NCI-H2196 treated with DMSO at 0.1 percent for 48 hours (cell line): ENCODE data around the gene NR4A1.
A peak's percentile ranks its signal among the peaks of the same experiment; 100 is the strongest.

Experiments used
- DNase-seq: peaks from one replicate; lab custom pipeline; 2025; ENCODE audit not compliant: unreplicated experiment; lab: John Stamatoyannopoulos, UW

Gene NR4A1

DNA sequence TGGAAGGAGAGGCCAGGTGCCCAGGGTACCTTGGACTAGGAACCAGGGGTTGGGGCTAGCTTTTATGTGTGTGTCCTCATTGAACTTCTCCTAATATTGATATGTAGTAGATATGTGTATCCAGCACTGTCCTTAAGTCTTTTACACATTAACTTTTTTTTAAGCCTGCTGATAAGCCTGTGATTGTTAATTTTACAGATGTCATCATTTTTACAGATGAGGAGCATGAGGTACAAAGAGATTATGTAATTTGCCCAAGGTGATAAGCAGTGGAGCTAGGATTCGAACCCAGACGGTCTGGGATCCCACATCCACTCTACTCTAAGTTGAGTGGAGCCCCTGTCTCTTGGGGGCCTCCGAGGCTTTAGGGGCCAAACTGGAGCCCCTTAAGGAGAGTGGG, 10.2 kb upstream of the NR4A1 start:
- no peak for DNase-seq

GRCh38 chr12:52041695-52042123, 9.5 kb upstream of the NR4A1 start:
- DNase-seq = peak; percentile 83

- DNase-seq = peak; percentile 89
Observed at GRCh38 chr12:52042706-52043385, 8.4 kb upstream of the NR4A1 start.

DNA sequence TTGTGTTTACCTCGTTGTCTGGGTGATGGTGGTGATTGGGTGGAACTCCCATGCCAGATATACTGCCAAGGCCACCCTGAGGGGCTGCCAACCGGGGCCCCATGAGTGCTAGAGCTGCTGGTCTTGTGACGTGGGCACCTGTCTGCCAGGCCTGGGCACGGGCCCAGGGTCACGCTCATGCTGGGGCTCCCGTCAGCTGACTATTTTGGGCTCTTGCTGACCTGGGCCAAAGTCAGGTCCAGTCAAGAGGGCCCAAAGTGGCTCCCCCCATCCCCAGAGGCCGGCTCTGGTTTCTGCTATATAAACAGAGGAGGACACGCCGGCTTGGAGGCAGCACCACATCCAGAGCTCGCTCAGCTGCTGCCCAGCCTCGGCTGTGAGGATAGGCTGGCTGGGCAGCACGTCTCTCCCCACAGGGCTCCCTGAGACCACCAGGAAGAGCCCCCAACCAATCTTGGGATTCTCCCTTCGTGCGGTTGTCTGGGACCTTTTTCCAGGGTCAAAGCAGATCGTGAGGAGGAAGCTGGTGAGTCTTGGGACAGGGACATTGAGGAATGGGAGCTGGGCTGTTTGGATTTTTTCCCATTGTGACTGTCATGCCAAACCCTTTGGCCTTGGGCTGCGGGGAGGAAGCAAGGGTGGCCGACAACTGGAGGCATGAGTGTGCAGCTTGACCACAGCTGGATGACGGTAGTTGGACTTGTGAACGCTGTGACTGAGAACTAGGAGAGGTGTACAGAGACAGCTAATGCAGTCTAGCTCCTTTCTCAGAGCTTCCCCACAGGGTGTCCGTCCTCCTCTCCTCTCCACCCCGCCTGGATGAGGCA, 7.6 kb upstream of the NR4A1 start:
- DNase-seq = peak; percentile 89

DNA sequence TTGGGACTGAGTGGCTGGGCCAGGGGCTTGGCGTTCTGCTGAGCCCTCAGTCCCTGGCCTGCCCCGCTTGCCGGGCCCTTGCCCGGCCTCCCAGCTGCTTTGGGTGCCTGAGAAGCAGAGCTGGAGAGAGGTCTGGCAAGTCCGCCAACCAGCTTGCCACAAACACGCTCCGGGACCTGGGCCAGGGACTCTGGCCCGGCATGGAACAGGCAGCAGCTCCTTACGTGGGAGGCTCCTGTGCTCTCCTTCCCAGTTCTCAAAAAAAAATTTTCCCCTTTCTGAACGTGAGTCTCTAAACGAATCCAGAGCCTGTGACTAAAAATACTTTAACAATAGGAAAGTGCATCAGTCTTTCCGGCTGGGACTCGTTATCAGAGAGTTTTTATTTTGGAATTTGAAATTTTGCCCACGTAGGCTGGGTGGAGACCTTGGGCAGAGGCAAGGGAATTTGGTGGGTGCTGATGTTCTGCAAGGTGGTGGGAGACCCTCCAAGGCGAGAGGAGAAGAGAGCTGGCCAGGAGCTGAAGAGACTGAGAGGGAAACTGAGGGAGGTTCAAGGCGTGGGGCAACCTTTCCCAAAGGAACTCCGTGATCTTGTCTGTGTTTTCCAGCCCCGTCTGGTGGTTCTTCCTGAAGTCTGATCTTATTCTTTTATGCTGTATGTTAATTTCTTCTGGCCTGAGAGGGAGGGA, 6.8 kb upstream of the NR4A1 start:
- DNase-seq = no peak

- no peak for DNase-seq
Observed at GRCh38 chr12:52045794-52046199, 5.4 kb upstream of the NR4A1 start.

GRCh38 chr12:52046859-52047258, 4.4 kb upstream of the NR4A1 start:
- no peak for DNase-seq

GRCh38 chr12:52049286-52049685, 2.0 kb upstream of the NR4A1 start:
- no peak for DNase-seq

- no peak for DNase-seq
Observed at GRCh38 chr12:52049688-52050087, 1.6 kb upstream of the NR4A1 start.

- no peak for DNase-seq
Observed at GRCh38 chr12:52050116-52050757, 1.0 kb upstream of the NR4A1 start.

DNA sequence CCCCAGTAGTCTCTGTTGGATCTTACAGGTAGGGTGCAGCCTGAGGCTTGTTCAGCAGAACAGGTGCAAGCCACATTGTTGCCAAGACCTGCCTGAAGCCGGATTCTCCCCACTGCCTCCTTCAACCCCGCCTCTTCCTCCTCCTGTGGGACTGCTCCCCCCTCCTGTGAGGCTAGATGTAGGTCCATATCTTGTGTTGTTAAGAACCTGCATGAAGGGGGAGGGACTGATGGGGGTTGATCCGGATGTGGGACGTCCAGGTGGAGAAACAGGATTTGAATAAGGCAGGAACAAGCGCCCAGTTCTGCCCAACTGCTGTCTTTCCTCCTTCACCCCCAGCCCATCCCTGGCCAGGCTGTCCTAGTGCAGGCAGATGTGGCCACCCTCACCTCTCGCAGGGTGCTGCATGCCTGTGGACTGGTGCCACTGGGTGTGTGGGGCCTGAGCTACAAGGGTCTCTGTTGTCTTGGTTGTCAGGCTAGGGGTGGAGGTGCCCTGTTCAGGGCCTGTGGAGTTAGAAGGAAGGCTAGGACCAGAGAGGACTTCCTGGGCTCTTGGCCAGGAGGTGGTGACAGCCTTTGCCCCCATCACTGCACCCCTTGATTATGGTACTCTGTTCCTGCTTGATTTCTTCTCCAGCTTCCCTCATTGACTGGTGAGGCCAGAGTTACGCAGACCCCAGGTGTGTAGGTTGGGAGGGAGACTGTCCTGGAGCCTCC, 1.4 kb downstream of the NR4A1 start:
- peak; percentile 35 for DNase-seq

- DNase-seq = no peak
Observed at GRCh38 chr12:52053536-52054209, 2.4 kb downstream of the NR4A1 start.

DNA sequence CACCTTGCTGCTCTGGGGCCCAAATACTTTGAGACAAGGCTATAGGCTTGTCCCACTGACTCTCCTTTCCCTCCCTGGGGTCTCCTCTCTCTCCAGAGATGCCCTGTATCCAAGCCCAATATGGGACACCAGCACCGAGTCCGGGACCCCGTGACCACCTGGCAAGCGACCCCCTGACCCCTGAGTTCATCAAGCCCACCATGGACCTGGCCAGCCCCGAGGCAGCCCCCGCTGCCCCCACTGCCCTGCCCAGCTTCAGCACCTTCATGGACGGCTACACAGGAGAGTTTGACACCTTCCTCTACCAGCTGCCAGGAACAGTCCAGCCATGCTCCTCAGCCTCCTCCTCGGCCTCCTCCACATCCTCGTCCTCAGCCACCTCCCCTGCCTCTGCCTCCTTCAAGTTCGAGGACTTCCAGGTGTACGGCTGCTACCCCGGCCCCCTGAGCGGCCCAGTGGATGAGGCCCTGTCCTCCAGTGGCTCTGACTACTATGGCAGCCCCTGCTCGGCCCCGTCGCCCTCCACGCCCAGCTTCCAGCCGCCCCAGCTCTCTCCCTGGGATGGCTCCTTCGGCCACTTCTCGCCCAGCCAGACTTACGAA, 3.1 kb downstream of the NR4A1 start:
- no peak for DNase-seq

DNA sequence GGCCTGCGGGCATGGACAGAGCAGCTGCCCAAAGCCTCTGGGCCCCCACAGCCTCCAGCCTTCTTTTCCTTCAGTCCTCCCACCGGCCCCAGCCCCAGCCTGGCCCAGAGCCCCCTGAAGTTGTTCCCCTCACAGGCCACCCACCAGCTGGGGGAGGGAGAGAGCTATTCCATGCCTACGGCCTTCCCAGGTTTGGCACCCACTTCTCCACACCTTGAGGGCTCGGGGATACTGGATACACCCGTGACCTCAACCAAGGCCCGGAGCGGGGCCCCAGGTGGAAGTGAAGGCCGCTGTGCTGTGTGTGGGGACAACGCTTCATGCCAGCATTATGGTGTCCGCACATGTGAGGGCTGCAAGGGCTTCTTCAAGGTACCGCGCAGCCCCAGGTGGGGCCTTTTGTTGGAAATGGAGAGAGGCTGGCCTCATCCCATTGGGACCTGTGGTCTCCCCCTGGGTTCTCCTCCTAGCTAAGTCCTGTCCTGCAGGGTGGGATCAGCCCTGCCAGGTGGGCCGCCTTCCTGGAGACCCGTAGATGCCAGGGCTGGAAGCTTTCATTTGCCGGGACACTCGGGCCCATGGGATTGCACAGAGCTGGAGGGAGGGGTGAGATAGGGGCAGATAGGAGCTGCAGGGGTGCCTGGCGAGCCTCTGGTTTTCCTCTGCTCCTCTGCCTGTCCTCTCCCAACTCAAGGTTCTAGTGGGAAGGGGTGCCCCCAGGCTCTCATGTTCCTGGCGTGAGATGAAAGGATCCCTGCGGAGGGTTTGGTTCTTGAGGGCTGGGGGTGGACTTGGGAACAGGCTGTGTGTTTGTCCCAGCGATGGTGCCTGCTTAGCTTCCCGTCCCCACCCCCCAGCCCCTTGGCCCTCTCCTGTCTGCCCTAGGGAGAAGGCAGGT, 3.8 kb downstream of the NR4A1 start:
- no peak for DNase-seq

DNA sequence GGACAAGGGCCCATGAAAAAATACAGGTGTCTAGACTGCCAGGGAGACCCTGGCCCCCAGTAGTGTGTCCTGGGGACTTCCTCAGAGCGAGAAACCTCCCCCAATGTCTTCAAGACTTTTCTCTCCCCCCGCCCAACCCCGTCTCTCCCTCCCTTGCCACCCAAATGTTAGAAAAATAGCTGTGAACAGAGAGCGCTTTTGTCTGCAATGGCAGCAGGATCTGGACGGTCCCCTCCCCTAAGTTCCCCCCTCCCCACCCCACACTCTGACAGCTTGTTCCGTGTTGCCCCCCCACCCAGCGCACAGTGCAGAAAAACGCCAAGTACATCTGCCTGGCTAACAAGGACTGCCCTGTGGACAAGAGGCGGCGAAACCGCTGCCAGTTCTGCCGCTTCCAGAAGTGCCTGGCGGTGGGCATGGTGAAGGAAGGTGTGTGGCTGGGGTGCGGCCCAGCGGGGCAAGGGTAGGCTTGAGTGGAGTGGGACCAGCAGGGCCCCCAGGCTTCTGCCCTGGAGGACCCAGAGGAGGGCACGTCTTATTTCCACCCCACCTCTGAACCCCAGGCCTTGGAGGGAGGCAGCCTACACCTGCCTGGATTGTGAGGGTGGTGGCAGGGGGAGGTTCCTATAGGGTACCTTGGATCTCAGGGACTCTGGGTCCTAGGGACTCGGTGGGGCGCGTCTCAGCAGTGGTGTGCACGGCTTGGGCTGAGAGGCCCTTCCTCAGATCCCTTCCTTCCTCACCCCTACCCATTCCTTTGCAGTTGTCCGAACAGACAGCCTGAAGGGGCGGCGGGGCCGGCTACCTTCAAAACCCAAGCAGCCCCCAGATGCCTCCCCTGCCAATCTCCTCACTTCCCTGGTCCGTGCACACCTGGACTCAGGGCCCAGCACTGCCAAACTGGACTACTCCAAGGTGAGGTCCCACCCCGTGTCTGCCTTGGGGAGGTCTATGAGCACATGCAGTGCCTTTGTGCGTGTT, 4.8 kb downstream of the NR4A1 start:
- DNase-seq = no peak

DNA sequence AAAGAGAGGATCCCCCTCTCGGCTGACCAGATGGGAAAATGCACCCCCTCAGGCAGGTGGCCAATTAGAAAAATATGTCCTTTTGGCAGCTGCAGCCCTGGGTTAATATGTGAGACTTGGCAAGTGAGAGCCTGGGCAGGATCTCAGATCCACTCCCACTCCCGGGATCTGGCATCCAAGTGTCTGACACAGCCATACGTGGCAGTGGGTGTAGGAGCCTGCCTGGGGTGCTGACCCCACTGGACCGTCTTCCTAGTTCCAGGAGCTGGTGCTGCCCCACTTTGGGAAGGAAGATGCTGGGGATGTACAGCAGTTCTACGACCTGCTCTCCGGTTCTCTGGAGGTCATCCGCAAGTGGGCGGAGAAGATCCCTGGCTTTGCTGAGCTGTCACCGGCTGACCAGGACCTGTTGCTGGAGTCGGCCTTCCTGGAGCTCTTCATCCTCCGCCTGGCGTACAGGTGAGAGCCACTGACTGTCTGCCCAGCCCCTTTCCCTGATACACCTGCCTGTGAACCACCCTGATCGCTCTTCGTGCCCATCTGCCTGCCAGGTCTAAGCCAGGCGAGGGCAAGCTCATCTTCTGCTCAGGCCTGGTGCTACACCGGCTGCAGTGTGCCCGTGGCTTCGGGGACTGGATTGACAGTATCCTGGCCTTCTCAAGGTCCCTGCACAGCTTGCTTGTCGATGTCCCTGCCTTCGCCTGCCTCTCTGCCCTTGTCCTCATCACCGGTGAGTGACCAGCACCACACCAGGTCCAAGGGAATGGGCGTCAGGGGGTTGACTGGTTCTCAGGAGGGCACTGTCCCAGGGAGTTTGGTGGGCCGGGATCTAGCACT, 5.8 kb downstream of the NR4A1 start:
- no peak for DNase-seq
